ENCODE measurements around the gene LDLRAD4. TPM values are rescaled to one million over a fixed set of nuclear protein-coding genes. Genes with fewer than 3 reads are reported as not detected.

LDLRAD4 gene
- total RNA-seq, 1 experiment from 2014 or later = 3.6 TPM

DNA sequence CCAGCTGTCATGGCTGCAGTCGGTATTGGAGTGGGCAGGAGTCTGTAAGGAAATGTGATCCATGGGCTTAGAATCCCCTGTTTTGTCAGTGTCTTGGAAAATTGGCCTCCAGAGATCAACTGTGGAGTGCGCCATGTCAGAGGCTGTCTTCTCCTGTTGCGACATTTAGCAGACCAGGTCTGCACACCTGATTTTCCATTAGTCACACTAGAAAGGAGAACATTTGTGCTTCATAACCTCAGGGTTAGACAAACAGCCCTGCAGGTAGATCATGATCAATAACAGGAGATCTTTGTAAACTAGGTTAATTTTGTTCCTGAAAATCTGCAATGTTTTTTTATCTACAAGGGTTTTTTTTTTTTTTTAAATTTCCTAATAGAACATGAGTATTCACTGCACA, 28.0 kb downstream of the LDLRAD4 start:
- BruUV-seq (replicated peaks) = no TSS peak
- H3K27me3 ChIP-seq (replicated peaks; ENCODE audit: insufficient read depth, low read depth, low read length, poor library complexity) = peaks cover 30% of the 10 kb centered on the region
- no peaks in the 10 kb centered on the region for H3K36me3 ChIP-seq (ENCODE audit: insufficient read depth, low read length, poor library complexity, severe bottlenecking)
- H3K4me1 ChIP-seq (ENCODE audit: insufficient read depth, low read length, poor library complexity, severe bottlenecking) = no peaks in the 10 kb centered on the region
- ChIA-PET POLR2A (ENCODE audit: low non-redundant PET) (no interaction called here), CTCF (no interaction called here)
- no peak overlapping the region for H3K4me3 ChIP-seq (ENCODE audit: low read depth, low read length, poor library complexity, severe bottlenecking)
- intact Hi-C loops (cut with micrococcal nuclease; ENCODE audit: unreplicated experiment) = no loop called here
- DNase-seq (ENCODE audit: low spot score) = no peak
- TF ChIP-seq EZH2 (IDR thresholded peaks at IDR 0.05; ENCODE audit: borderline replicate concordance, low read depth, low read length, poor library complexity, severe bottlenecking) (no peak), CTCF (conservative IDR thresholded peaks at IDR 0.05; ENCODE audit: low read depth, low read length) (no peak)
- H3K9me3 ChIP-seq (ENCODE audit: low read depth, low read length, poor library complexity, severe bottlenecking) = no peaks in the 10 kb centered on the region
- no peak overlapping the region for H3K27ac ChIP-seq (ENCODE audit: low read depth, low read length, poor library complexity, severe bottlenecking)

DNA sequence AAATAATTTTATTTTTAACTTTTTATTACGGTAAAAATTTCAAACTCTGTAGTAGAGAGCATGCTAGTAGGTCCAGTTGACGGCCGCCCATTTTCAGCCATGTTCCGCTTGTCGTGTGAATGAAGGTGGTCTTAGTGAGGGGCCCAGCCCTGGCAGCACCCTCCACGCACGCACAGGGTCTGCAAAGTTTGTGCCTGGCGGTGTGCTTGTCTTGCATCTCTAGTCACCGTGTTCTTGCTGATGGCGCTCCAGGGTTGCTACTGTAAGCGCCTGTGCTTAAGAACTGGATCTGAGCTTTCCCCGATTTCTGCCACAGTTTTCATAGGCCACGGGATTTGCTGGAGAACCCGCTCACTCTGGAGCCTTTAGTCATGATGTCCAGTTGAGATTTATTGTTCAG, 28.9 kb downstream of the LDLRAD4 start:
- BruUV-seq (replicated peaks) = no TSS peak
- H3K36me3 ChIP-seq (ENCODE audit: insufficient read depth, low read length, poor library complexity, severe bottlenecking) = no peaks in the 10 kb centered on the region
- ChIA-PET POLR2A (ENCODE audit: low non-redundant PET) (no interaction called here), CTCF (no interaction called here)
- H3K27ac ChIP-seq (ENCODE audit: low read depth, low read length, poor library complexity, severe bottlenecking) = no peak overlapping the region
- H3K4me1 ChIP-seq (ENCODE audit: insufficient read depth, low read length, poor library complexity, severe bottlenecking) = no peaks in the 10 kb centered on the region
- intact Hi-C loops (cut with micrococcal nuclease; ENCODE audit: unreplicated experiment) = no loop called here
- H3K4me3 ChIP-seq (ENCODE audit: low read depth, low read length, poor library complexity, severe bottlenecking) = no peak overlapping the region
- H3K9me3 ChIP-seq (ENCODE audit: low read depth, low read length, poor library complexity, severe bottlenecking) = no peaks in the 10 kb centered on the region
- TF ChIP-seq CTCF (conservative IDR thresholded peaks at IDR 0.05; ENCODE audit: low read depth, low read length) (no peak), EZH2 (IDR thresholded peaks at IDR 0.05; ENCODE audit: borderline replicate concordance, low read depth, low read length, poor library complexity, severe bottlenecking) (no peak)
- peaks cover 33% of the 10 kb centered on the region for H3K27me3 ChIP-seq (replicated peaks; ENCODE audit: insufficient read depth, low read depth, low read length, poor library complexity)
- no peak for DNase-seq (ENCODE audit: low spot score)

DNA sequence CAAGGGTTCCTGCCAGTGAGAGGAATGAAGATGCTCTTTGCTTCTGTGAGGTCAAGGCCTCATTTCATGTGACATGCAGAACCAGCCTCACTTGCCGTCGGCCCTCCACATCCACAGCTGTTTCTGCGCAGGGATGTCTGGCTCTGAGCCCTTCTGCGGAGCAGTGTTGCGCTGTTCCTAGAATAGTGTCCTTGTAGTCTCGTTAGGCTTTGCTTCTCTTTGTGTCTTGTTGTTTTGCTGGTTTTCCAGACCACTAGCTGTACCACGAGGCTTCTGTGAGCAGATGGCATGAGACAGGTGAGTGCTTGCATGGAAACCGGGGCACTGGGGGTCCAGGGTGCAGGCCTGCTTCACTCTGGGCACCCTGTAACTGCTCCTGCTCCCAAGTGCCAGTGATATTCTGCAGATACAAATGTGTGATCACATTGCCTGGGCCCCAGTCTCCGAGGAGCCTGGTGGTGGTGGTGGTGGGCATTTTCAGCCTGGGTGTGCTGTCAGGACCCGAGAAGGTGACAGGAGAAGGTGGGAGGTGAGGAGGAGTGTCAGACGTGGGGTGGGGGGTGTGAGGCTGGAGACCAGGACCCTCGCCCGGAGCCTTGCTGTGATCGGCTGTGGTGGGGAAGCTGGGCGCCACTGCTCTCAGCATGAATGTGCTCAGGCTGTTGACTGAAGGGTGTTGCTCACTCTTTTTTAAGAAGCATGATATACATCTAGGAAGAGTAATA, 34.3 kb downstream of the LDLRAD4 start:
- ChIA-PET POLR2A (ENCODE audit: low non-redundant PET) (no interaction called here), CTCF (no interaction called here)
- Histone ChIP-seq H3K4me3 (ENCODE audit: low read depth, low read length, poor library complexity, severe bottlenecking) (no peak overlapping the region), H3K9me3 (ENCODE audit: low read depth, low read length, poor library complexity, severe bottlenecking) (no peaks in the 10 kb centered on the region), H3K4me1 (ENCODE audit: insufficient read depth, low read length, poor library complexity, severe bottlenecking) (peaks cover 9% of the 10 kb centered on the region), H3K27ac (ENCODE audit: low read depth, low read length, poor library complexity, severe bottlenecking) (no peak overlapping the region), H3K36me3 (ENCODE audit: insufficient read depth, low read length, poor library complexity, severe bottlenecking) (no peaks in the 10 kb centered on the region), H3K27me3 (replicated peaks; ENCODE audit: insufficient read depth, low read depth, low read length, poor library complexity) (peaks cover 71% of the 10 kb centered on the region)
- intact Hi-C loops (cut with micrococcal nuclease; ENCODE audit: unreplicated experiment) = no loop called here
- DNase-seq (ENCODE audit: low spot score) = no peak
- BruUV-seq (replicated peaks) = no TSS peak
- TF ChIP-seq EZH2 (IDR thresholded peaks at IDR 0.05; ENCODE audit: borderline replicate concordance, low read depth, low read length, poor library complexity, severe bottlenecking) (no peak), CTCF (conservative IDR thresholded peaks at IDR 0.05; ENCODE audit: low read depth, low read length) (no peak)

Measured in A673 (cell line).